K562 (cell line): Measurements from ENCODE around the gene CPNE1. TPM values are rescaled to one million over a fixed set of nuclear protein-coding genes. Genes with fewer than 3 reads are reported as not detected.

Source experiments
- BACH1 ChIP-seq: fragments of 200-800 bp; sonication (Bioruptor generic); IDR thresholded peaks from 2 replicates; pipeline ENCODE4 v1.6.1; 2016; ENCODE audit warnings: missing genetic modification characterization, missing compliant biosample characterization
- CBFA2T2 ChIP-seq: fragments of 450-650 bp; conservative IDR thresholded peaks from 2 replicates; pipeline ENCODE4 v1.6.1; 2017; ENCODE audit warnings: mild to moderate bottlenecking
- CEBPZ ChIP-seq: fragments of 150-350 bp; IDR thresholded peaks from 2 replicates; pipeline ENCODE4 v1.6.1; 2014; ENCODE audit warnings: low read depth, mild to moderate bottlenecking, low read length, borderline replicate concordance
- FOXK1 ChIP-seq: sonication (generic); formaldehyde crosslinking; IDR thresholded peaks from 2 replicates; pipeline ENCODE4 v1.8.0; 2022; ENCODE audit warnings: missing genetic modification reagents, mild to moderate bottlenecking, borderline replicate concordance
- FOXO4 ChIP-seq: fragments of 450-650 bp; formaldehyde crosslinking; IDR thresholded peaks from 2 replicates; pipeline ENCODE4 v1.4.0; 2020; ENCODE audit warnings: mild to moderate bottlenecking, moderate library complexity
- GABPB1 ChIP-seq: sonication (generic); formaldehyde crosslinking; IDR thresholded peaks from 2 replicates; pipeline ENCODE4 v1.8.0; 2022; ENCODE audit warnings: mild to moderate bottlenecking, missing genetic modification reagents
- MAX ChIP-seq: sonication (generic); formaldehyde crosslinking; IDR thresholded peaks from 2 replicates; pipeline ENCODE4 v1.9.0; 2022; ENCODE audit warnings: mild to moderate bottlenecking, missing genetic modification reagents
- RNF219 ChIP-seq: fragments of 250-450 bp; sonication (Bioruptor Pico); IDR thresholded peaks from 2 replicates; pipeline ENCODE4 v1.5.0; 2022; ENCODE audit warnings: mild to moderate bottlenecking
- SNAPC5 ChIP-seq: fragments of 250-450 bp; sonication (Bioruptor Pico); IDR thresholded peaks from 2 replicates; pipeline ENCODE4 v1.8.0; 2021; ENCODE audit warnings: moderate library complexity, mild to moderate bottlenecking, inconsistent platforms
- TBP ChIP-seq: optimal IDR thresholded peaks from 2 replicates; pipeline ENCODE3; 2011; ENCODE audit warnings: low read depth, low read length, improper control_type of control experiment
- TCF3 ChIP-seq: sonication (generic); formaldehyde crosslinking; IDR thresholded peaks from 2 replicates; pipeline ENCODE4 v1.4.0; 2020; ENCODE audit warnings: mild to moderate bottlenecking, missing genetic modification reagents
- TRIM24 ChIP-seq, 2 experiments: fragments of 450-650 bp; IDR thresholded peaks; 2 replicates each; pipeline ENCODE4 v1.6.1; 2016
- TSC22D4 ChIP-seq: fragments of 450-650 bp; IDR thresholded peaks from 2 replicates; pipeline ENCODE4 v1.6.1; 2016; ENCODE audit warnings: missing genetic modification characterization, missing biosample characterization, control low read depth
- ZNF609 ChIP-seq: sonication (generic); formaldehyde crosslinking; IDR thresholded peaks from 2 replicates; pipeline ENCODE4 v1.8.1; 2023; ENCODE audit warnings: missing genetic modification reagents, mild to moderate bottlenecking, borderline replicate concordance
- ZNF785 ChIP-seq: fragments of 250-450 bp; sonication (Bioruptor Pico); IDR thresholded peaks from 2 replicates; pipeline ENCODE4 v1.4.0; 2020; ENCODE audit warnings: mild to moderate bottlenecking
- polyA plus RNA-seq, 8 experiments: library from polyadenylated mRNA; depleted of rRNA in 4 of 8; stranded (reverse) in 5 of 8; unstranded in 3 of 8; fragments of >200 nt; fragmentation: Nextera tagmentation in 2 of 8; fragmentation: Illumina TruSeq in 1 of 8; extraction: Ambion mirVana in 2 of 8; extraction: Trizol in 1 of 8; gene quantifications; 2 replicates each; pipeline versions ENCODE4 v1.2.1 to v1.2.3, GENCODE V29; 2011 to 2014; ENCODE audit warnings: inconsistent platforms in 1 of 8, missing spikeins in 1 of 8
- total RNA-seq, 7 experiments: library from RNA; depleted of rRNA in 6 of 7; stranded (reverse); fragments of >200 nt in 6 of 7; fragmentation: Illumina TruSeq in 2 of 7; extraction: Trizol in 2 of 7; gene quantifications; 2 replicates each; pipeline versions ENCODE4 v1.2.1 to v1.2.3, GENCODE V29; 2011 to 2021; ENCODE audit warnings: low replicate concordance in 1 of 7

The CPNE1 gene
- total and polyA plus RNA-seq, 9 of the 15 experiments (the other 6 are each of a cell fraction or from before 2014, with no cell fraction given): 42.1 to 102 (median 56.0) TPM

GRCh38 chr20:35699127-35699956 is 34.6 kb upstream of the CPNE1 start, which contains the start of the genes NFS1 and ROMO1 (continued):
- TF ChIP-seq MAX (CRISPR knock-in tag): peak; percentile 72
- no peak for TF ChIP-seq BACH1
- no peak for TF ChIP-seq FOXO4 (CRISPR knock-in tag)
- TF ChIP-seq ZNF785 (CRISPR knock-in tag): no peak
- peak; percentile 98 for TF ChIP-seq GABPB1 (CRISPR knock-in tag)
- TF ChIP-seq TBP: no peak
- no peak for TF ChIP-seq TSC22D4 (tag)
- no peak for TF ChIP-seq TCF3
- no peak for TF ChIP-seq ZNF609 (CRISPR knock-in tag)
- no peak for TF ChIP-seq TRIM24 (IDR thresholded peaks at IDR 0.05)
- no peak for TF ChIP-seq RNF219 (CRISPR knock-in tag)
- no peak for TF ChIP-seq CBFA2T2
- TF ChIP-seq CEBPZ: no peak
- TF ChIP-seq FOXK1 (CRISPR knock-in tag): no peak
- TF ChIP-seq SNAPC5: no peak
